IPS DF 6.9 (cell line): ENCODE data around the gene FAF2.

Experiments used
- DNase-seq: peaks from one replicate; pipeline ENCODE4 v3.0.0-alpha.2; 2013; ENCODE audit warnings: low read depth, low spot score
- H3K27ac ChIP-seq: one replicate; pipeline ENCODE4 v1.5.1; 2013; ENCODE audit warnings: low read length, control low read depth
- H3K27me3 ChIP-seq: 2 replicates; pipeline ENCODE4 v1.6.1; 2013; ENCODE audit warnings: mild to moderate bottlenecking, low read length; ENCODE audit not compliant: control insufficient read depth, insufficient read depth
- H3K36me3 ChIP-seq: 2 replicates; pipeline ENCODE4 v1.6.1; 2013; ENCODE audit warnings: low read length; ENCODE audit not compliant: control insufficient read depth, insufficient read depth
- H3K4me1 ChIP-seq: 2 replicates; pipeline ENCODE4 v1.6.1; 2013; ENCODE audit warnings: low read length; ENCODE audit not compliant: control insufficient read depth, insufficient read depth
- H3K4me3 ChIP-seq: 2 replicates; pipeline ENCODE4 v1.5.1; 2013; ENCODE audit warnings: mild to moderate bottlenecking, low read length
- H3K9me3 ChIP-seq: 2 replicates; pipeline ENCODE4 v1.6.1; 2013; ENCODE audit warnings: low read length, inconsistent platforms; ENCODE audit not compliant: control insufficient read depth, insufficient read depth
- WGBS: extraction: QIAGEN DNeasy Blood & Tissue Kit; methylation state at CpG from one replicate; pipeline ENCODE4 v1.1.7; 2013; ENCODE audit warnings: mixed read lengths, missing lambda C conversion rate; ENCODE audit not compliant: insufficient read length, insufficient coverage; 5-methylcytosine and 5-hydroxymethylcytosine counted together

Gene FAF2

GRCh38 chr5:176410486-176411180 is 37.6 kb upstream of the FAF2 start:
- no CpG with 5 or more reads among the region's 5 CpGs for WGBS
- DNase-seq = no peak
- Histone ChIP-seq H3K4me3 (no peak overlapping the region), H3K9me3 (no peaks in the 10 kb centered on the region), H3K27me3 (no peaks in the 10 kb centered on the region), H3K36me3 (no peaks in the 10 kb centered on the region), H3K27ac (no peak overlapping the region), H3K4me1 (no peaks in the 10 kb centered on the region)

- no peaks in the 10 kb centered on the region for H3K36me3 ChIP-seq
- H3K4me1 ChIP-seq = no peaks in the 10 kb centered on the region
- no peaks in the 10 kb centered on the region for H3K9me3 ChIP-seq
- H3K27me3 ChIP-seq = no peaks in the 10 kb centered on the region
- no CpG with 5 or more reads among the region's 10 CpGs for WGBS
- no peak for DNase-seq
- H3K4me3 ChIP-seq = no peak overlapping the region
- no peak overlapping the region for H3K27ac ChIP-seq
Measured at GRCh38 chr5:176412517-176413254, 35.5 kb upstream of the FAF2 start.

- no peaks in the 10 kb centered on the region for H3K36me3 ChIP-seq
- WGBS = no CpG with 5 or more reads among the region's 2 CpGs
- no peak overlapping the region for H3K4me3 ChIP-seq
- no peaks in the 10 kb centered on the region for H3K9me3 ChIP-seq
- no peak for DNase-seq
- no peaks in the 10 kb centered on the region for H3K4me1 ChIP-seq
- H3K27me3 ChIP-seq = no peaks in the 10 kb centered on the region
- H3K27ac ChIP-seq = no peak overlapping the region
Measured at GRCh38 chr5:176413255-176413565, 35.0 kb upstream of the FAF2 start.

GRCh38 chr5:176413709-176414191 is 34.4 kb upstream of the FAF2 start:
- Histone ChIP-seq H3K27me3 (no peaks in the 10 kb centered on the region), H3K36me3 (no peaks in the 10 kb centered on the region), H3K4me3 (no peak overlapping the region), H3K27ac (no peak overlapping the region), H3K9me3 (no peaks in the 10 kb centered on the region), H3K4me1 (no peaks in the 10 kb centered on the region)
- no CpG with 5 or more reads among the region's 7 CpGs for WGBS
- DNase-seq = no peak

GRCh38 chr5:176414704-176415103 is 33.5 kb upstream of the FAF2 start:
- no peaks in the 10 kb centered on the region for H3K27me3 ChIP-seq
- no peaks in the 10 kb centered on the region for H3K36me3 ChIP-seq
- no peak for DNase-seq
- no peak overlapping the region for H3K27ac ChIP-seq
- no CpG with 5 or more reads among the region's 3 CpGs for WGBS
- no peaks in the 10 kb centered on the region for H3K4me1 ChIP-seq
- no peak overlapping the region for H3K4me3 ChIP-seq
- no peaks in the 10 kb centered on the region for H3K9me3 ChIP-seq

GRCh38 chr5:176415240-176415951 is 32.8 kb upstream of the FAF2 start:
- Histone ChIP-seq H3K9me3 (no peaks in the 10 kb centered on the region), H3K27ac (no peak overlapping the region), H3K4me3 (peak overlapping the region; percentile 68; the same call in 1 of the 2 replicates), H3K27me3 (no peaks in the 10 kb centered on the region), H3K36me3 (no peaks in the 10 kb centered on the region), H3K4me1 (no peaks in the 10 kb centered on the region)
- no CpG with 5 or more reads among the region's 13 CpGs for WGBS
- DNase-seq = no peak

- Histone ChIP-seq H3K27me3 (no peaks in the 10 kb centered on the region), H3K27ac (no peak within 1 kb of the TSS), H3K4me3 (peak within 1 kb of the TSS; percentile 68), H3K36me3 (no peaks in the 10 kb centered on the region), H3K9me3 (no peaks in the 10 kb centered on the region), H3K4me1 (no peaks in the 10 kb centered on the region)
- no CpG with 5 or more reads among the region's 107 CpGs for WGBS
- DNase-seq = peak; percentile 79
Measured at GRCh38 chr5:176415952-176416924, 31.9 kb upstream of the FAF2 start, which contains the start of gene CLTB. TSS of gene CLTB (minus strand) at chr5:176416539. CDS start at chr5:176416363, 176 bp downstream.

- Histone ChIP-seq H3K27ac (no peak overlapping the region), H3K4me1 (no peaks in the 10 kb centered on the region), H3K4me3 (no peak overlapping the region; the same call in 1 of the 2 replicates), H3K9me3 (no peaks in the 10 kb centered on the region), H3K27me3 (no peaks in the 10 kb centered on the region), H3K36me3 (no peaks in the 10 kb centered on the region)
- no CpG with 5 or more reads among the region's 11 CpGs for WGBS
- no peak for DNase-seq
Measured at GRCh38 chr5:176416965-176417364, 31.2 kb upstream of the FAF2 start.

GRCh38 chr5:176418251-176418650 is 29.9 kb upstream of the FAF2 start:
- Histone ChIP-seq H3K9me3 (no peaks in the 10 kb centered on the region), H3K27me3 (no peaks in the 10 kb centered on the region), H3K36me3 (no peaks in the 10 kb centered on the region), H3K27ac (no peak overlapping the region), H3K4me3 (no peak overlapping the region), H3K4me1 (no peaks in the 10 kb centered on the region)
- no peak for DNase-seq
- no CpG with 5 or more reads among the region's 9 CpGs for WGBS

- Histone ChIP-seq H3K27me3 (no peaks in the 10 kb centered on the region), H3K27ac (no peak overlapping the region), H3K9me3 (no peaks in the 10 kb centered on the region), H3K4me3 (no peak overlapping the region), H3K36me3 (no peaks in the 10 kb centered on the region), H3K4me1 (no peaks in the 10 kb centered on the region)
- DNase-seq = no peak
- no CpG with 5 or more reads among the region's 5 CpGs for WGBS
Measured at GRCh38 chr5:176420086-176420485, 28.1 kb upstream of the FAF2 start.
